ENCODE measurements around the gene SPAG9. TPM values are rescaled to one million over a fixed set of nuclear protein-coding genes. Genes with fewer than 3 reads are reported as not detected.

Gene SPAG9
- total RNA-seq, 1 donor from 2014 or later = 48.2 TPM

- intact Hi-C loops (cut with micrococcal nuclease) = loop anchor here (5.0 to 10.0 kb wide), 2 partner anchors 92 to 415 kb away; partner anchors contain the start of genes SPATA20 and TOB1
Observed at GRCh38 chr17:50959341-50959740, 161.3 kb downstream of the SPAG9 start.

- intact Hi-C loops (cut with micrococcal nuclease) = loop anchor here (1.0 to 10.0 kb wide), 3 partner anchors 91 to 413 kb away; partner anchors contain the start of genes SPATA20 and TOB1
Observed at GRCh38 chr17:50957600-50958575, 162.8 kb downstream of the SPAG9 start.

- intact Hi-C loops (cut with micrococcal nuclease) = loop anchor here (1.0 to 10.0 kb wide), 4 partner anchors 90 to 412 kb away; partner anchors contain the start of genes SPATA20 and TOB1
Observed at GRCh38 chr17:50956750-50957523, 163.7 kb downstream of the SPAG9 start.

DNA sequence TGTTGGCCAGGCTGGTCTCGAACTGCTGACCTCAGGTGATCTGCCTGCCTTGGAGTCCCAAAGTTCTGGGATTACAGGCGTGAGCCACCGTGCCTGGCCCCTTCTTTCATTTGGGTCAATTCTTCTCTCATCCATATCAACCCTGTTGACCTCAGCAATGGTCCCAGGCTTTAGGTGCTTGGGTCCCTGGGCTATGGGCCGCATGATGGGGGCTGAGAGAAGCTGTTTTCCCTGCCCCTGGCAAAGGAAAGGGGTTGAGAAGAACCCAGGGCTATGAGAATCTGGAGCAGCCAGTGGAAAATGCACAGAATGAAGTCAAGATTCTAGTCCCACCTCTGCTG, 164.3 kb downstream of the SPAG9 start:
- intact Hi-C loops (cut with micrococcal nuclease) = loop anchor here (1.0 to 10.0 kb wide), 3 partner anchors 89 to 412 kb away; partner anchors contain the start of genes SPATA20 and TOB1

GRCh38 chr17:50955667-50956120, 165.0 kb downstream of the SPAG9 start:
- intact Hi-C loops (cut with micrococcal nuclease) = loop anchor here (1.0 to 10.0 kb wide), 3 partner anchors 88 to 411 kb away; partner anchors contain the start of genes SPATA20 and TOB1

DNA sequence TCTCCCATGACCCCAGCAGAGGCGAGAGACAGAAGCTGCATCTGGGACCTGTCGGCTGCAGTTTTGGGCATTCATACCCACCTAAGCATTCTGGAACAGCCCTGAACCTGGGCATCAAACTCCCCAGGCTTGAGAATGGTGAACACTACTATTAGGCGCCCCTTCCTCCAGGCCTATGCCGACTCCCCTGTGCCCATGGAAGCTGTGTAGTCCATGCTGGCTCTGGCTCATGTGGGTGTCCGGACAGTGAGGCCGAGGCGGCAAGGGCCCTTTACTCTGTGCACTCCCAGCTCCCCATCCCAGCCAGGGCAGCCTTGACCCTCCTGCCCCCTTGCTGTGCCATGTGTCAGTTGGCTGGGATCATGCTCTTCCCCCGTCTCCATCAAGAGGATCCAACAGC, 165.5 kb downstream of the SPAG9 start:
- intact Hi-C loops (cut with micrococcal nuclease) = loop anchor here (5.0 to 10.0 kb wide), 2 partner anchors 88 to 410 kb away; partner anchors contain the start of genes SPATA20 and TOB1

DNA sequence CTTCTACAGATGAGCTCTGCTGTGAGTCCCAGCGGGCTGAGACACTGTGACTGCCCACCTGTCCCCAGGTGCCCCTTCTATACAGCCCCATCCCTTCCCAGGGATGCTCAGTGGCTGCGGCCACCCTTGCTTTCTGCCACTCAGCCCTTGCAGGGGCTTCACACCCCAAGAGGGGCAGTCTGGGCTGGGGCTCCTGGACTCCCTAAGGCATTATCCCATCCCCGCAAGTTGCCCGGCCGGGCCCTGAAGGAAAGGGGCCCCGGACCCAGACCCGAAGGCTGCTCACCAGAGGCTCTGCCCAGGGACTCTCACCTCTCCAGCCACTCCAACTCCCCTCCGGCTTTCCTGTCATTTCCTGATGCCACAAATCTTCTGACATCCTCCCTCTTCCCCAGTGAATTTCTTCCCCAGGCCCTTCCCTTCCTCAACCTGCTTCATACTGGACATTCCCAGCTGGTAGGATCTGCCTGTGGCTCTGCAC, 166.0 kb downstream of the SPAG9 start:
- intact Hi-C loops (cut with micrococcal nuclease) = loop anchor here (5.0 to 10.0 kb wide), 2 partner anchors 87 to 410 kb away; partner anchors contain the start of genes SPATA20 and TOB1

GRCh38 chr17:50953831-50954601, 166.7 kb downstream of the SPAG9 start:
- intact Hi-C loops (cut with micrococcal nuclease) = loop anchor here (10.0 kb wide), 1 partner anchor 409 kb away; the partner anchor contains the start of gene SPATA20

GRCh38 chr17:50953518-50953830, 167.2 kb downstream of the SPAG9 start:
- intact Hi-C loops (cut with micrococcal nuclease) = loop anchor here (10.0 kb wide), 1 partner anchor 409 kb away; the partner anchor contains the start of gene SPATA20

DNA sequence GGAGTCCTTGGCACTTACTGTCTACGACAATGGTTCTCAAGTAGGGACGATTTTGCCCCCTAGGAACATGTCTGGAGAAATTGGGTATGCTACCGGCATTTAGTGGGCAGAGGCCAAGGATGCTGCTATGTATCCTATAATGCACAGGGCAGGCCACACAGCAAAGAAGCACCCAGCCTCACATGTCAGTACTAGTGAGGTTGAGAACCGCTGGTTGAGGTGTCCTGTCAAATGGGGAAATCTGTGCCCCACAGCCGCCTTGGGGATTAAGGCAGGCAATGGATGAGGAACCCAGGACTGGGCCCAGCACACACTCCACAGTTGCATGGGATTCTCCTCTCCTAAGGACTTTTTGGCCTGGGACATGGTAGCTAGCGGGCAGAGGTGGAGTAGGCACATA, 167.8 kb downstream of the SPAG9 start:
- intact Hi-C loops (cut with micrococcal nuclease) = loop anchor here (10.0 kb wide), 1 partner anchor 408 kb away; the partner anchor contains the start of gene SPATA20

- intact Hi-C loops (cut with micrococcal nuclease) = loop anchor here (10.0 kb wide), 1 partner anchor 407 kb away; the partner anchor contains the start of gene SPATA20
Observed at GRCh38 chr17:50952013-50952412, 168.7 kb downstream of the SPAG9 start.

- intact Hi-C loops (cut with micrococcal nuclease) = loop anchor here (10.0 kb wide), 1 partner anchor 405 kb away; the partner anchor contains the start of gene SPATA20
Observed at GRCh38 chr17:50949989-50950877, 170.4 kb downstream of the SPAG9 start.

- intact Hi-C loops (cut with micrococcal nuclease) = no loop called here
Observed at GRCh38 chr17:50949128-50949988, 171.3 kb downstream of the SPAG9 start.

DNA sequence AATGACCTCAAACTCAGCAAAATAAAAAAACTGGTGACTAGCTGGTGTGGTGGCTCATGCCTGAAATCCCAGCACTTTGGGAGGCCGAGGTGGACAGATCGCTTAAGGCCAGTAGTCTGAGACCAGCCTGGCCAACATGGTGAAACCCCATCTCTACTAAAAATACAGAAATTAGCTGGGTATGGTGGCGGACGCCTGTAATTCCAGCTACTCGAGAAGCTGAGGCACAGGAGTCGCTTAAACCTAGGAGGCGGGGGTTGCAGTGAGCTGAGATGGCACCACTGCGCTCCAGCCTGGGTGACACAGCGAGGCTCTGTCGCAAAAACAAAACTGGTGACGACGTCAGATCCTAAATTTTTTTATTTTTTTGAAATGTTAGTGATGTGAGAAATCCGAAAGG, 172.0 kb downstream of the SPAG9 start:
- intact Hi-C loops (cut with micrococcal nuclease) = no loop called here

DNA sequence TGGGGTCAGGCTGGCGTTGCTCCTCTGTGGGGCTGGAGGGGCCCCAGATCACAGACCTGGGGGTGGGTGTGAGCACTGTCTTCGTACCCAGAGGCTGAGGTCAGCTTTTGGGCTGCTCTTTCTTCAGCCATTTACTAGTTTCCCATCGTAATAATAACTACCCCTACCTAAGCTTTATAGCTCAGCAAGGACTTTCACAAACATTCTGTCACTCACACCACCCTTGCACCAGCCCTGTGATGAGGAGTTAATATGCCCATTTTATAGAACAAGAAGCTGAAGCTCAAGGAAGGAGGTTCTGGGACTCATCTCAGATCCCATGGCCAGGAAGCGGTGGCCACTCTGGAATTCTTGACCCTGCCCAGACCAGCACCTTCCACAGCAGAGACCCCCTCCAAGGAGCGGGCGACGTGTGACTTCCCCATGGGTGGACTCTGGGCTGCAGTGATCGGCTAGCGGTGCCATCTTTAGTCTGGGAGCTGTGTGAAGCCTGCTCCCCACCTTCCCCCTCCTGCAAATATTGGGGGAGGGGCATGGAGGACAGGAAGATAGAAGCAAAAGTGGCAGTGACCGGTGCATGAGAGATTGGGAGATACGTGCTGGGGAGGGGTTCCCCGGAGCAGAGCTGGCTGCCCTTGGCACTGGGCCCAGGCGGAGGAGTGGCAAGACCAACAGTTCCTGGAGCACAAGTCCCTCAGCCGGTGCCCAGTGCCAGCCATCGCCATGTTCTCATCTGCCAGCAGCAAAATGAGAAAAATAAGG, 172.7 kb downstream of the SPAG9 start:
- intact Hi-C loops (cut with micrococcal nuclease) = no loop called here

DNA sequence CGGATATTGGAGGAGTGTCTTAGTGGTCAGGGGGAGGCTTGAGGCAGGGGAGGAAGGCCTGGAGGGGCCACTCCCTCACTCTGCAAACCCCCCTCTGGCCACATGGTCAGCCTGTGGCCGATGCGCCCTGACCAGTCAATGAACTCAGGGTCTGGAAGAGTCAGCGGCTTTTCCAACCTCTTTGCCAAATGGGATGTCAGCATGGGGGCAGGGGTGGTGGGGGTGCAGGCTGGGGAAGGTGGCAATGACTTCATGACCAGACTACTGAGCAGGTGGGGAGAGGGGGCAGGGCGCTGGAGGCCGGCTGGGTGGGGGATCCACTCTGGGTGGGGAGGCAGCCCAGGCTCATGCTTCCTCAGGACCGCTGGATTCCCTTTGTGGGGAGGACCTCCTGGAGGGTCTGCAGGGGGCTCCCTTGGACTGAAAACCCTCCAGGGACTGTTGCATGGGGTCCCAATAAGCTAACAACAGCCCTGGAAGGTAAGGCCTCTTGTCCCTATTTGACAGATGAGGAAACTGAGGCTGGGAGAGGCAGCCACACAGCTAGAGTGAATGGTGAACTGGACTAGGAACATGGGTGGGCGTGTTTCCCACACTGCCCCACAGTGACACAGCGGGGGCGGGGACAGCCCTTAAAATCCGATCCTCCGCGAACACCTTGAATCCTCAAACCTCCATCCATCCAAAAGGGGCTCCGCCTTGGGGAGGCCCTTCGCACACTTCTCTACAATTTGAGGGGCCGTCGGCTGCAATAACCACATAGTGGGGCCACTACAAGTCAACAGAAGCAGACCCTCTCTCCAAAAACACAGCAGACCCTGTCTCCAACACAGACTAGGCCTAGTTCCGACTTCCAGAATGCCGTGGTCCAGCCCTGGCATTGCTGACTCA, 173.5 kb downstream of the SPAG9 start:
- intact Hi-C loops (cut with micrococcal nuclease) = no loop called here

Data from T-helper 2 cell treated with Interferon-gamma antibody and Interleukin-4, amounts not matched to agents 100 ng/mL and 5 ng/mL, for 36 hours (primary cell).